GM19043 (cell line): ENCODE results near the gene COL13A1.

Source experiments
- ATAC-seq: cut with Tn5 transposase; IDR thresholded peaks from one replicate; pipeline ENCODE4 v1.9.1; 2021; ENCODE audit warnings: low read depth; ENCODE audit not compliant: unreplicated experiment

Gene COL13A1

GRCh38 chr10:69901628-69902505 lies 100.2 kb downstream of the COL13A1 start:
- no peak for ATAC-seq

GRCh38 chr10:69902835-69903535 lies 101.3 kb downstream of the COL13A1 start:
- ATAC-seq: no peak

- ATAC-seq: no peak
These were observed 102.8 kb downstream of the COL13A1 start for GRCh38 chr10:69904533-69904932.

- ATAC-seq: no peak
These were observed 104.7 kb downstream of the COL13A1 start for GRCh38 chr10:69906425-69906824.

GRCh38 chr10:69907517-69907916 lies 105.8 kb downstream of the COL13A1 start:
- ATAC-seq: no peak

- no peak for ATAC-seq
These were observed 106.4 kb downstream of the COL13A1 start for GRCh38 chr10:69908124-69908523.

GRCh38 chr10:69910561-69910960 lies 108.9 kb downstream of the COL13A1 start:
- ATAC-seq: no peak

- no peak for ATAC-seq
These were observed 110.2 kb downstream of the COL13A1 start for GRCh38 chr10:69911613-69912528.

GRCh38 chr10:69912589-69912988 lies 110.9 kb downstream of the COL13A1 start:
- ATAC-seq: no peak

GRCh38 chr10:69913606-69914382 lies 112.1 kb downstream of the COL13A1 start:
- ATAC-seq: no peak

GRCh38 chr10:69914398-69915214 lies 112.9 kb downstream of the COL13A1 start:
- ATAC-seq: no peak

GRCh38 chr10:69915215-69915560 lies 113.5 kb downstream of the COL13A1 start:
- ATAC-seq: no peak

- no peak for ATAC-seq
These were observed 114.4 kb downstream of the COL13A1 start for GRCh38 chr10:69916118-69916517.

GRCh38 chr10:69918036-69918435 lies 116.3 kb downstream of the COL13A1 start:
- ATAC-seq: no peak

GRCh38 chr10:69919250-69919649 lies 117.5 kb downstream of the COL13A1 start:
- ATAC-seq: no peak

GRCh38 chr10:69925111-69925510 lies 123.4 kb downstream of the COL13A1 start:
- ATAC-seq: no peak

GRCh38 chr10:69928339-69928738 lies 126.6 kb downstream of the COL13A1 start:
- ATAC-seq: no peak

GRCh38 chr10:69929575-69929974 lies 127.9 kb downstream of the COL13A1 start:
- no peak for ATAC-seq

- no peak for ATAC-seq
These were observed 133.1 kb downstream of the COL13A1 start for GRCh38 chr10:69934768-69935167.
